Activated naive CD4-positive, alpha-beta T cell (primary cell): Measurements from ENCODE around the gene SLC4A1.
"Not testable (repeated sequence)": the region's sequence is repeated elsewhere in the genome, so short reads cannot be mapped to it uniquely, and the experiment has no call there.

Experiments
- DNase-seq, 4 experiments: peaks; one replicate each; lab custom pipeline; 2025; lab: John Stamatoyannopoulos, UW

The SLC4A1 gene

GRCh38 chr17:44256671-44257070 lies 11.3 kb downstream of the SLC4A1 start:
- DNase-seq = no peak

GRCh38 chr17:44255915-44256314 lies 12.0 kb downstream of the SLC4A1 start:
- no peak for DNase-seq

GRCh38 chr17:44254361-44255095 lies 13.4 kb downstream of the SLC4A1 start:
- DNase-seq = no peak

GRCh38 chr17:44253006-44253405 lies 14.9 kb downstream of the SLC4A1 start:
- no peak for DNase-seq

GRCh38 chr17:44251062-44251461 lies 16.9 kb downstream of the SLC4A1 start:
- no peak for DNase-seq

GRCh38 chr17:44249501-44250246 lies 18.3 kb downstream of the SLC4A1 start:
- DNase-seq = no peak

GRCh38 chr17:44247876-44248736 lies 19.8 kb downstream of the SLC4A1 start:
- DNase-seq = no peak

GRCh38 chr17:44247440-44247841 lies 20.5 kb downstream of the SLC4A1 start:
- DNase-seq = no peak

GRCh38 chr17:44241106-44241624 lies 26.8 kb downstream of the SLC4A1 start:
- DNase-seq = no peak

- not testable (repeated sequence) for DNase-seq
These were observed 30.0 kb downstream of the SLC4A1 start for GRCh38 chr17:44237886-44238285.

- DNase-seq = no peak
These were observed 31.4 kb downstream of the SLC4A1 start for GRCh38 chr17:44236444-44236991.

GRCh38 chr17:44235583-44235936 lies 32.4 kb downstream of the SLC4A1 start:
- DNase-seq = no peak

- no peak for DNase-seq
These were observed 34.4 kb downstream of the SLC4A1 start for GRCh38 chr17:44233582-44233981.

- DNase-seq = no peak
These were observed 35.9 kb downstream of the SLC4A1 start for GRCh38 chr17:44232061-44232460.

- DNase-seq = no peak
These were observed 37.8 kb downstream of the SLC4A1 start for GRCh38 chr17:44230140-44230539.

- no peak for DNase-seq
These were observed 38.8 kb downstream of the SLC4A1 start for GRCh38 chr17:44229090-44229489.

- no peak for DNase-seq
These were observed 44.3 kb downstream of the SLC4A1 start for GRCh38 chr17:44223541-44224071.

GRCh38 chr17:44222112-44222869 lies 45.6 kb downstream of the SLC4A1 start:
- peak in 2 of 4 experiments; percentile 15 to 17 for DNase-seq

GRCh38 chr17:44221862-44222111 lies 46.1 kb downstream of the SLC4A1 start:
- no peak for DNase-seq

- peak in 3 of 4 experiments; percentile 33 to 52 (median 45) for DNase-seq
These were observed 46.7 kb downstream of the SLC4A1 start for GRCh38 chr17:44221084-44221861.
